ENCODE data around the gene MYH15. TPM values are rescaled to one million over a fixed set of nuclear protein-coding genes. Genes with fewer than 3 reads are reported as not detected.

Gene MYH15
- total RNA-seq, 1 donor from 2014 or later: 0.41 TPM

DNA sequence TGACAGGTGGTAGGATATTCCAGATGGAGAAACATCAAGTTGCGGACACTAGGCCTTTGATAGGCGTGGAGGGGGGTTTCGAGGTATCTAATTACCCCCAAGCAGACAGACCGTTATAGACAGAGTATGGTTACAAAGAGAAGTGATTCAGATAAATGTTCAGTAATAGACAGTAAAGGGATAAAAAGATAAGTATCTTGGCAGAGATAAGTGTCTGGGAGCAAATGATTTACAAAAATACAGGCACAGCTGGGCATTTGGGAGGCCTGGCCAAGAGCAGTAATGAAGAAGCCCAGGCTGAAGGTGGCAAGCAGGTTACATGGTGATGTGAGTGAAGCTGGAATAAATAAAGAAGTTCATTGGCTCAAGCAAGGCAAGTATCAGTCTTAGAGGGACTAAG lies 659 bp upstream of the MYH15 start:
- DNase-seq (ENCODE audit: low spot score in 2 of 2) (no peak), FAIRE-seq (no peak)

DNA sequence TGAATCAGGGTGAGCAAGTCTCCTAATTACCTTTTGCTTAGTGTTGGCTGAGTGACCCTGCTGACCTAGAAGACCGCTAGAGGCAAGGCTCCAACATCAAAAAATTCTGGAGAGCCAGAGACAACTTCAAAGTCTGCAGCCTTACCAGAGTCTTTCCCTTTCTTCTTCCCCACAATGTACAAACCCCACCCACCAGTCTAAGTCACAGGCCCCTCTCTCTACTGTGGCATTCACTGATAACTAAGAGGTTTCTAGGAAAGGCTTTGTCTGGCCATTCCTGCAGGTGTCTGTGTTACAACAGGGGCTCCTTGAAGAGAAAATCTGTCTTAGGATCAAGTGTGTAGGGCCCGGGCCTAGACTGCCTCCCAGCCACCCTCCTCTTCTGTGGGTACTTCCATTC lies 525 bp downstream of the MYH15 start:
- no peak for FAIRE-seq
- DNase-seq (ENCODE audit: low spot score in 2 of 2): no peak

GRCh38 chr3:108509263-108509662 lies 1.1 kb downstream of the MYH15 start:
- FAIRE-seq (no peak), DNase-seq (ENCODE audit: low spot score in 2 of 2) (no peak)

DNA sequence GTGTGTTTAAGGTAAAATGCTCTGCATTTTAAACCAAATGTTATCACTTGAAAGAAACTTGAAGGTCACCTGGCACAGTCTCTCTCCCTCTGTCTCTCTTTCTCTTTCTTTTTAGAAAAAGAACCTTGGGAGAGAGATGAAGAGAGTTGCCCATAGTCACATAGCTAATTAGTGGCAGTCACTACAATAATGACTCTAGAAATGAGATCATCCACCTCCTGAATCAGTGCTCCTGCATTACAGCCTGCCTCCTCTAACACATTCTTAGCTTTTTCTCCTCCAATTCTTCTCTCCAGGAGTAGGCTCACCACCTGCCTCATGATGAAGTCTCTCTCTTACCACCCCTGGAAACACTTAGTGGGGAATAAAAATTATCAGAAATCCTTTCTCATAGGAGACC lies 2.5 kb downstream of the MYH15 start:
- DNase-seq (ENCODE audit: low spot score in 2 of 2): no peak
- FAIRE-seq: no peak

GRCh38 chr3:108505811-108506210 lies 4.6 kb downstream of the MYH15 start:
- DNase-seq (ENCODE audit: low spot score in 2 of 2) (no peak), FAIRE-seq (no peak)

DNA sequence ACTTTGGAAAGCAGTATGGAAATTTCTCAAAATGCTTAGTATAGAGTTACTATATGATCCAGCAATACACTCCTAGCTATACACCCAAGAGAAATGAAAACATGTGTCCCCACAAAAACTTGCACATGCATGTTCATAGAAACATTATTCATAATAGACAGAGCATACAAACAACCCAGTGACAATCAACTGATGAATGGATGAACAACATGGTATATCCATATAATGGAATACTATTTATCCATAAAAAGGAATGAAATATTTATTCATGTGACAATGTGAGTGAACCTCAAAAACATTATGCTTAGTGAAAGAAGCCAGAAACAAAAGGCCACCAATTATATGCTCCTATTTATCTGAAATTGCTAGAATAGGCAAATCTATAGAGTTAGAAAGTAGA lies 6.7 kb downstream of the MYH15 start:
- DNase-seq (ENCODE audit: low spot score in 2 of 2): no peak
- no peak for FAIRE-seq

DNA sequence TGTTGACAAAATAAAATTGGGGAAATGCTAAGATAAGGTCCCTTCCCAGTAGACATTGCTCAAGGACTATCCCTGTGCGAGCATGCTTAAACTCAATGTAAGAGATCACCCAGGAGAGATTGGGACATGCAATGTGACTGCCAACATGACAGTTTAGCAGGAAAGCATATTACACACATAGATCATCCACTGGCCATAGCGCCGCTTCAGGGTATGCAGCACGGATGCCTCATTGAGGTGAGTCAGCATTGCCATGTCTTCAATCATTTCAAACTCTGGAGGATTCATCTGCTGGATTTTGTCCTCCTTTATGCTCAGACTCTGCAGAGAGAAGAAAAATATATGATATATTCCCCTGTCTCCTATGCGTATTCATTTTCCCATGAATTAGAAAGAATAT lies 8.9 kb downstream of the MYH15 start:
- DNase-seq (ENCODE audit: low spot score in 2 of 2) (no peak), FAIRE-seq (no peak)

GRCh38 chr3:108500728-108501127 lies 9.7 kb downstream of the MYH15 start:
- FAIRE-seq (no peak), DNase-seq (ENCODE audit: low spot score in 2 of 2) (no peak)

GRCh38 chr3:108497271-108497670 lies 13.1 kb downstream of the MYH15 start:
- FAIRE-seq: no peak
- DNase-seq (ENCODE audit: low spot score in 2 of 2): no peak

DNA sequence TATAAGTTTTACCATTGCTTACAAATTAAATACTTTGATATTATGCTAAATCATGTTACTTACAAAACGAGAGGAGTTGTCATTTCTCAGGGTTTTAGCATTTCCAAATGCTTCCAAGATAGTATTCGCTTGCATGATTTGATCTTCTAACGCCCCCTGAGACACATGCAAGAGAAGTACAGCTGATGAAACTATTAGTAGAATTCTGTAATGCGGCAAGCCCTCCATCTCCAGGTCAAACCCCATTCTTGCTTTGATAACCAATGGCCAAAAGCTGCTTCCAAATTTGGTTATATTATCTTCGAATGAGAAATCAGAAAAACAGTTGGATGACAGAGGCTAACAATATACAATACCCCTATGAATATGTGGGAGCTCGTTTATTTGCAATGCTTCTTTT lies 14.7 kb downstream of the MYH15 start:
- no peak for FAIRE-seq
- DNase-seq (ENCODE audit: low spot score in 2 of 2): no peak

- DNase-seq (ENCODE audit: low spot score in 2 of 2) (no peak), FAIRE-seq (no peak)
These were observed 15.4 kb downstream of the MYH15 start for GRCh38 chr3:108494906-108495531.

- FAIRE-seq (no peak), DNase-seq (ENCODE audit: low spot score in 2 of 2) (no peak)
These were observed 16.5 kb downstream of the MYH15 start for GRCh38 chr3:108493862-108494261.

- FAIRE-seq (no peak), DNase-seq (ENCODE audit: low spot score in 2 of 2) (no peak)
These were observed 18.9 kb downstream of the MYH15 start for GRCh38 chr3:108491456-108491855.

DNA sequence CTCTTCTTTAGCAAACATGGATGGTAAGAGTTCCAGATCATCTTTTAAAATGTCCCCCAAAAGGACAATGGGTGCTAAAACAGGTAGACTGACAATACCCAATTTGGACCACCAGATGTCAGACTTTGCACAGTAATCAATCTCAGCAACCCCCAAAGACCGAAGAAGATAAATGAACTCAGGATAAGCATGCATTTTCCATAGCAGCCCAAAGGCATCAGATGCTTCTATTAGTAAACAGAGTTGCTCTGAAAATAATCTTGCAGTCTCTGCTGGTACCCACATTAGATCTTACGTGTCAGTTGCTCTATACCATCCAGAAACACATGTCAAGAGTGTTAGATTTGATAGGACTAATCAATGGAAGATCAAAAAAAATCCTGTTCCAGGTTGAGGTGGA lies 20.6 kb downstream of the MYH15 start:
- peak; percentile 10 to 28 for DNase-seq (ENCODE audit: low spot score in 2 of 2)
- no peak for FAIRE-seq

DNA sequence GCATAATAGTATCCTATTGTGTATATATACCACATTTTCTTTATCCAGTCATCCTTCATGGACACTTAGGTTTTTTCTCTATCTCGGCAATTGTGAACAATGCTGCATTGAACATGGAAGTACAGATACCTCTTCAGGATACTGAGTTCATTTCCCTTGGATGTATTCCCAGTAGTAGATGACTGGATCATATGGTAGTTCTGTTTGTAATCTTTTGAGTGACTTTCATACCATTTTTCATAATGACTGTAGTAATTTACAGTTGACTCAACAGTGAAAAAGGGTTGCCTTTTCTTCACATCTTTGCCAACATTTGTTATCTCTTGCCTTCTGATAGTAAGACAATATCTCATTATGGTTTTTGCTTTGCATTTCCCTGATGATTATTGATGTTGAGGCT lies 21.8 kb downstream of the MYH15 start:
- FAIRE-seq: no peak
- no peak for DNase-seq (ENCODE audit: low spot score in 2 of 2)

- no peak for DNase-seq (ENCODE audit: low spot score in 2 of 2)
- no peak for FAIRE-seq
These were observed 23.0 kb downstream of the MYH15 start for GRCh38 chr3:108487439-108487838.

DNA sequence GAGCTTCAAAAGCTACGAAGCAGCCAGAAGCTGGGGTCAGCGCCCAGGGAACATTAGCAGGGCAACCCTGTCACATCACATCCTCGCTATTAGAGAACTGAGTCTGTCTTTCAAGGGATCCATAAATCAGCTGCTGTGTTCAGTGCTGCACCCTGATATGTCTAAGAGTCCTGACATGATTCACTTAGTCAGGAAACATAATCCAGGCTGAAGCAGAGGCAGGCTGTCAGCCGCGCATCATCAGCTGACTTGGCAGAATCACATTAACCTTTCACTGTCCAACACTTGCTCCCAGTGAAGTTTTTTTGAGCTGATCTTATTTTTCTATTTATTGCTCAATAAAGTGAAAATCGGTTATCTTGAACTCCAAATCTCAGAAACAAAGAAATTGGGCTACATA lies 23.5 kb downstream of the MYH15 start:
- FAIRE-seq: no peak
- DNase-seq (ENCODE audit: low spot score in 2 of 2): no peak

GRCh38 chr3:108486338-108486737 lies 24.1 kb downstream of the MYH15 start:
- no peak for DNase-seq (ENCODE audit: low spot score in 2 of 2)
- no peak for FAIRE-seq

GRCh38 chr3:108485146-108485545 lies 25.2 kb downstream of the MYH15 start:
- FAIRE-seq (no peak), DNase-seq (ENCODE audit: low spot score in 2 of 2) (no peak)

- no peak for FAIRE-seq
- no peak for DNase-seq (ENCODE audit: low spot score in 2 of 2)
These were observed 31.2 kb downstream of the MYH15 start for GRCh38 chr3:108479224-108479623.

DNA sequence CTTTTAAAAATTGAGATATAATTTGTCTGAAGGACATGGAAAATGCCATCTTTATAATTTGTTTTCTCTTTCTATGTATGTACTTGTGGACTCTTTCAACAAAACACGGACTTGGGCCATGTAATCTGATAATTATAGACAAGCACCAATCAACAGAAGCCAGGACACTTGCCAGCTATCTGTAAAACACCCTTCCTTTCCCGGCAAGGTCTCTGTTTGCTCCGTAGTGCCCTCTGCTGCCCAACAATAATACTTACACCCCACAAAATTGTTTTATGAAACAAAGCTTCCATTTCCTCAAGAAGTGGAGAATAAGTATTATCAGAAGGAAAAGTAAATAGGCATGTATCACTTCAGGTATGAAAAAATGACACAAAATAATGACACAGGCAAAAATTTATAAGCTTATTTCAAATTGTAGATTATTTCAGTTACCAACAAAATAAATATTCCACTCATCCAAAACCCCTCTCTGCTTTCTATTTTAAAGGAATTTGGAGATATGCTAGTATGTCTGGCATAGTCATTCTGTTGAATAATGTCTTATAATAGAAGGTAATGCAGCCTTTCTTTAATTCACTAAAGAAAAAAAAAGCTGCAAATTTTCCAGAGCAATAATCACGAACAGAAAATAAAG lies 32.8 kb downstream of the MYH15 start:
- peak; percentile 13 for FAIRE-seq
- DNase-seq (ENCODE audit: low spot score in 2 of 2): no peak

DNA sequence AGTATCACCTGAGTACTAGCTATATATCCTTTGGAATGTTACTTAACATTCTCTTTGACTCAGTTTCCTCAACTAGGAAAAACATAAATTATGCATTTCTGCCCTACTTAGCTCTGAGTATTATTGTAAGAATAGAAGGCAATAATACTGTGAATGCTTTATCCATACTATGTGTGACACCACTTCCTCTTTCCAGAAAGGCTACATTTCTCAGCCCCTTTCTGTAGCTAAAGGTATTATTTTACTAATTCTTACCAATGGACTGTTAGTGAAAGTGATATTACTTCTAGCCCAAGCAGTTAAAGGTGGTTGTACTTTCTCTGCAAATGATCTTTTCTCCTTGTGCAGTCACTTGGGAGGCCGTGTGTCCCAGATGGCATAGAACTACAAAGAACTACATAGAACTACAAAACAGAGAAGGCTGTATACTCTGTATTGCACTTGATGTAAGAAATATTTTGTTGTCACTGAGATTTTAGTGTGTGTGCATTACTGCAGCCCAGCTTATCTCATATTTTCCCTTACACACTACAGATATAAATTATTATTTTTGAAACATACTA lies 35.1 kb downstream of the MYH15 start:
- DNase-seq (ENCODE audit: low spot score in 2 of 2) (no peak), FAIRE-seq (no peak)

Data from frontal cortex (tissue), 4 donors.